Right renal cortex interstitium (tissue), 3 donors: Measurements from ENCODE around the gene METAP1D. TPM values are rescaled to one million over a fixed set of nuclear protein-coding genes. Genes with fewer than 3 reads are reported as not detected.
"Not testable (repeated sequence)": the region's sequence is repeated elsewhere in the genome, so short reads cannot be mapped to it uniquely, and the experiment has no call there.

Experiments used
- DNase-seq, 3 donors: peaks; one replicate each; pipeline ENCODE4 v3.0.0-alpha.2; 2013; ENCODE audit warnings: low read depth in 3 of 3, low spot score in 2 of 3
- polyA plus RNA-seq, 3 donors: library from polyadenylated mRNA; unstranded; fragments of 120-200 nt; gene quantifications; one replicate each; pipeline ENCODE4 v1.2.1, GENCODE V29; 2013; ENCODE audit not compliant: insufficient read length in 3 of 3

Gene METAP1D
- polyA plus RNA-seq, 3 donors, result 11.6 to 11.9 (median 11.7) TPM

- DNase-seq, result no peak
Measured at GRCh38 chr2:172100080-172100934, 100.6 kb downstream of the METAP1D start.

DNA sequence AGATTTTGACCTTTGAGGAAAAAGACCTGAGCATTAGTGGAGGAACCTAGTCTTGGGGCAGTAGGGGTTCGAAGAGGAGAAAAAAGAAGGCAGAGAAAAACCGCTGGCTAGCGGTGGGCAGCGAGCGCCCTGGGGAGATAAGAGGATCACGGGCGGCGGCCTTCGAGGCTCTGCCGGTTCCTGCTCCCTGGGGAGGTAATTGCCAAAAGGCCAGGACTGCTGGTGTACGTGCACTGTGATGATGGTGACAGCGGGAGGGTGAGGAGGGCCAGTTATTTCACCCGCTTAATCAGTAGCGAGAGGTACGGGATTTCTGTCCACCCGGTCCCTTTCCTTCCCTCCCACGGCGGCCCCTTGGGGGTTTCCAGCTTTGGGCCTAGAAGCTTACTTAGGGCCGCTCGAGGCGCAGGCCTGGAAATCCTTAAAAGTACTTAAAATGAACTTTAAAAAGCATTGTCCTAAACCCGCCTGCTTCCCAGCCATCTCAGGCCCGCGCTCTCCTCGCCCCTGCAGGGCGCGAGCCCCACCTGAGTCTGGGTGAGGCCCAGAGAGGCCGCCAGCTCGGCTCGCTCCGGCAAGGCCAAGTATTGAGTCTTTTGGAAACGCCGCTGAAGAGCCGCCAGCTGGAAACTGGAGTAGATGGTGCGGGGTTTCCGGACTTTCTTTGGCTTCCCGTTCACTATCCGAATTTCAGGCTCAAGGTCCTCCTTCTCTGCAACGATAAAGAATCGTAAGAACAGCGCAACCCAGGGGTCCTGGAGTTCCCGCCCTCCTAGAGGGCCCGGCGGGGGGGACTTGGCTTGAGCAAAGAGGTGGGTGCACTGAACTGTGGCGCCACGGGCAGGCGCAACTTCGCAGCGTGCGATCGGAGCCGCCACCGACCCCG is 101.4 kb downstream of the METAP1D start:
- no peak for DNase-seq

GRCh38 chr2:172101821-172102390 is 102.2 kb downstream of the METAP1D start:
- no peak for DNase-seq

DNA sequence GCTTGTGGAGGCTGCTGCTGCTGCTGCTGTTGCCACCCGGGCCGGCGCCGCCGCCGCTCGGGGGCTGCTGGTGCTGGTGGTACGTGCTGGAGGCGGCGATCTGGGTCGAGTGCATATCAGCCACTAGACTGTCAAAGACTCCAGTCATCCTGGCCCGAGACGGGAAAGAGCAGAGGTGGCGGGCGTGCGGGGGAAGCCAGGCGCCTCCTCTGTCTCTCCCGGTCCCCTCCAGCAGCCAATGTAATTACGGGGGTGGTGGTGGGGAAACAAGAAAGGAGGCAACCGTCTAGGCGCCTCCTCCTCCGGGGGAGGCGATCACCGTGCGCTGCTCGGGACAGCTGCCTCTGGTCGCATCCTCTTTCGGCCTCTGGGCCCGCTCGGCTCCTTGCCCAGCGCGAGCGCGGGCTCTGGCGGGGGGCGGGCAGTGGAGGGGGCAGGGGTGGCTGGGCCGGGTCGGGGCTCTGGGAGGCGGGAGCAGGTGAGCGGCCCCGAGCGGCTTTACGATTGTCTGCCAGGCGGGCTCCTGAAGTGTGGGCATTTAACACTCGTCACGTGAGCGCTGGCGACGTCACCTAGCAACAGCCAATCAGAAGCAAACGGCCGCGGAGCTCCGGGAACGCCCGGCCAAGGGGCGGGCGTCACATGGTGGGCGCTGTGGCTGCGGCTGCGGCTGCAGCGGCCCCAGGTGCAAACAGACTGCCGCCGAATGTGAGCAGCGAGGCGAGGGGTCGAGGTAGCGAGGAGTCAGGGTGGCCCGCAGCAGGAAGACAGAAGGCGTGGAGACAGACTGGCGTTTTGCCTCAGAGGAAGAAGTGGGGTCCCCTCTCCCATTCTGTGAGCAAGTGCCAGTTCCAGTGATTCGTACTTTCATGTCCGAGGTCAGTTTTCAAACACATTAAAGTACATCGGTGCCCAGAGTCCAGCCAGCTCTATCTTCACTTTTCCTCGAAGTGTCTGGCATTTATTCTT is 102.9 kb downstream of the METAP1D start, which contains the start of gene DLX2:
DLX2 (minus strand) TSS at position 510 of the 969 bp plus-strand sequence; CDS start at position 148, 362 bp downstream.
- peak in 1 of 3 donors; percentile 76 for DNase-seq

GRCh38 chr2:172103471-172104272 is 103.9 kb downstream of the METAP1D start:
- peak in 2 of 3 donors; percentile 25 to 77 for DNase-seq

DNA sequence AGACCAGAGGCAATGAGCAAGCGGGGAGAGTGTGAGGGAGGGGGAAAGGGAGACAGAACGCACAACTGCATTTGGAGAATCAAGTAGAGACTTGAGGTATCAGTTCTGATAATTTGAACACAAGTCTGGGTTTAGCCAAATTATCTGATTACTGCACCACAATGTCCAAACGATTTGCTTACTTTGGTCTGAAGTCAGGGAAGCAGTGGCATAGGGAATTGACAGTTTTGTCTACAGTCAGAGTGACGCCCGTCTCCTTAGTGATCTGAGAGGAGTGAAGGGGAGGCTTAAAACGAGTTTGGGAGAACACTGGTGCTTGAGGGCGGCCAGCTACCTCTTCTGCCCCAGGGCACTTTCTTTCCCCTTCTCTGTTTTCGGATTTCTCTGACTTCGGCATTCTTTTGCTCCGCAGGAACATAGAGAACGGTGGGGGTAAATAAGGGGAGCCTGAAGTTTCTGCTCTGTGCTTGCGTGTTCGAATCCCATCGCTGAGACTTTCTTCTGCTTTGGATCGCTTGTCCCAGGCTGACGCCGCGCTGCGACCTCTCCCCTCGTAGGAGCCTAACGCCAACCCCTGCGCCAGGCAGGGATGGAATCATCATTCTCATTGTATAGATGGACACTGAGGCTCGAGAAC is 105.8 kb downstream of the METAP1D start:
- no peak for DNase-seq

GRCh38 chr2:172106108-172106961 is 106.6 kb downstream of the METAP1D start:
- peak in 1 of 3 donors; percentile 13 for DNase-seq

- no peak for DNase-seq
Measured at GRCh38 chr2:172107690-172108586, 108.2 kb downstream of the METAP1D start.

- DNase-seq, result no peak
Measured at GRCh38 chr2:172108587-172108930, 108.8 kb downstream of the METAP1D start.

GRCh38 chr2:172109256-172109987 is 109.7 kb downstream of the METAP1D start:
- no peak for DNase-seq

- DNase-seq, result no peak
Measured at GRCh38 chr2:172109988-172110811, 110.4 kb downstream of the METAP1D start.

DNA sequence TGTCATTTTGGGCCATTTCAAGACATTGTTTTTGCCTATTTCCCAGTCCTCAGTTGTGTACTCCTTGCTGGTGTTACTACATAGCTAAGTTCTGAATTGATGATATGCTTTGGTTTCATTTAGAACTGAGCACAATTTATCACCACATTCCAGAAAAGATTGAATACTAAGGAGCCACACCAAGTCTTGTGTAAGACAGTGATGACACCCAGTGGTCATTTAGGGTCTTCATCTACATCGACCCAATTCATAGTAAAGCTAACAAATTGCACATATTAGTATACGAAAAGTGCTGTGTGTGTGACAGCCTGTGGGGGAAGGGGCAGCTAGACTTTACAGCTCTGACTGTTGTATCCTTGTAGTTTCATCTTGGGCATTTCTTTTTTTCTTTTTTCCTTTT is 113.9 kb downstream of the METAP1D start:
- no peak for DNase-seq

GRCh38 chr2:172114176-172114575 is 114.4 kb downstream of the METAP1D start:
- not testable (repeated sequence) for DNase-seq

DNA sequence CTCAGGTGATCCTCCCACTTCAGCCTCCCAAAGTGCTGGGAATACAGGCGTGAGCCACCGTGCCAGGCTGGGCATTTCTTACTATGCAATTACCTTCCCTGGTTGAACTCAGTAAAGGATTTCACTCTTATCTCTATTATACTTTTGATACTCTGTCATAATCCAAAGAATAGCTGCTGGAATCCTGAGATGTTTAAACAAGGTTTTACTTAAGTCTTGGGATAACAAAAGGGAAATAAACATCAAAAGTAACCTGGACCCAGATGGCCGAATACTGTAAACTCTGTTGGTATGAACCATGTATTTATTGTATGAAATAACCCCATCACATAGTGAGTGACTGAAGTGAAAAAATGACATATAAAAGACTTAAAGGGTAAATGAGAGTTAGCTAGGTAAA is 114.8 kb downstream of the METAP1D start:
- DNase-seq, result no peak

DNA sequence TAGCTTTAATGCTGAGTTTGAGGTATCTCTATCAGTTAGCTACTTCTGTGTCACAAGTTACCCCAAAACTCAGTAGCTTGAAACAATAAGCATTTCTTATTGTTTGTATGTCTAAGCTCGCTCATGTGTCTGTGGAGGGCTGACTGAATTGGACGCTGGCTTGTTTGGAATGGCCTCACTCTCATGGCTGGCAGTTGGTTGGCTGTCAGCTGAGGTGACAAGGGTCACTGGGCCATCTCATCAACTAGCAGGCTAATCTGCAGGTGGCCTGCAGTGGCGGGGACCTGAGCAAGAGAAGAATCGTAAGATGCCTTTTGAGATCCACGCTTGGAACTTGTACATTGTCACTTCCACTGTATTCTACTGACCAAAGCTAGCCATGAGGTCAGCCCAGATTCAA is 116.4 kb downstream of the METAP1D start:
- DNase-seq, result no peak
